HEK293 (cell line): ENCODE results near the gene CPT1A.

Source experiments
- CTCF ChIA-PET: fragments of 350-600 bp; formaldehyde crosslinking; extraction: SDS; loops from one replicate; lab custom pipeline; 2021; ENCODE audit warnings: antibody characterized with exemption; lab: Yijun Ruan, JAX
- POLR2A ChIA-PET: fragments of 300-600 bp; formaldehyde crosslinking; extraction: SDS; loops from one replicate; lab custom pipeline; 2020; ENCODE audit warnings: antibody characterized with exemption, inconsistent platforms; lab: Yijun Ruan, JAX
- H3K27ac ChIP-seq: fragments of 200-500 bp; sonication (Bioruptor generic); 2 replicates; pipeline ENCODE4 v1.5.1; 2014; ENCODE audit warnings: low read depth, low read length, control low read depth, inconsistent platforms; ENCODE audit errors: extremely low read depth
- H3K36me3 ChIP-seq, 2 experiments: fragments of 200-500 bp in 1 of 2; sonication (Bioruptor generic) in 1 of 2; 1 replicate in 1 of 2; 2 replicates in 1 of 2; pipeline ENCODE4 v1.5.1; 2014 to 2017; ENCODE audit warnings: inconsistent platforms in 2 of 2, low read length in 2 of 2; ENCODE audit not compliant: control insufficient read depth in 2 of 2, insufficient read depth in 1 of 2
- H3K4me1 ChIP-seq: fragments of 200-500 bp; sonication (Bioruptor generic); 2 replicates; pipeline ENCODE4 v1.5.1; 2014; ENCODE audit warnings: mild to moderate bottlenecking, low read length, inconsistent platforms; ENCODE audit not compliant: control insufficient read depth, insufficient read depth
- H3K4me3 ChIP-seq: 2 replicates; pipeline ENCODE4 v1.5.1; 2011; ENCODE audit warnings: low read depth, mild to moderate bottlenecking, control low read depth, low read length, moderate library complexity
- H3K9me3 ChIP-seq: fragments of 200-500 bp; sonication (Bioruptor generic); 2 replicates; pipeline ENCODE4 v1.5.1; 2014; ENCODE audit warnings: low read depth, low read length, inconsistent platforms; ENCODE audit not compliant: control insufficient read depth, insufficient read depth
- BCL6B ChIP-seq: fragments of 450-650 bp; formaldehyde crosslinking; IDR thresholded peaks from 2 replicates; pipeline ENCODE4 v1.5.1; 2017; ENCODE audit warnings: missing biosample characterization, missing genetic modification characterization
- HOXD13 ChIP-seq: sonication (generic); formaldehyde crosslinking; IDR thresholded peaks from 2 replicates; pipeline ENCODE4 v1.8.0; 2022; ENCODE audit warnings: missing genetic modification reagents, borderline replicate concordance
- KLF10 ChIP-seq: fragments of 450-650 bp; IDR thresholded peaks from 2 replicates; pipeline ENCODE4 v1.5.1; 2018; ENCODE audit warnings: missing biosample characterization, mild to moderate bottlenecking, missing genetic modification characterization
- RBAK ChIP-seq: fragments of 450-650 bp; formaldehyde crosslinking; IDR thresholded peaks from 2 replicates; pipeline ENCODE4 v1.5.1; 2016; ENCODE audit warnings: missing biosample characterization, missing genetic modification characterization
- WT1 ChIP-seq: fragments of 450-650 bp; formaldehyde crosslinking; IDR thresholded peaks from 2 replicates; pipeline ENCODE4 v1.5.1; 2016; ENCODE audit warnings: missing biosample characterization, missing genetic modification characterization
- ZBTB1 ChIP-seq: fragments of 450-650 bp; formaldehyde crosslinking; IDR thresholded peaks from 2 replicates; pipeline ENCODE4 v1.5.1; 2016; ENCODE audit warnings: missing biosample characterization, missing genetic modification characterization
- ZBTB6 ChIP-seq: fragments of 450-650 bp; formaldehyde crosslinking; IDR thresholded peaks from 2 replicates; pipeline ENCODE4 v1.5.1; 2017; ENCODE audit warnings: missing biosample characterization, missing genetic modification characterization
- ZNF121 ChIP-seq: fragments of 450-650 bp; formaldehyde crosslinking; IDR thresholded peaks from 2 replicates; pipeline ENCODE4 v1.5.1; 2016; ENCODE audit warnings: missing biosample characterization, missing genetic modification characterization
- ZNF148 ChIP-seq: fragments of 450-650 bp; formaldehyde crosslinking; IDR thresholded peaks from 2 replicates; pipeline ENCODE4 v1.5.0; 2017; ENCODE audit warnings: missing biosample characterization, missing genetic modification characterization, borderline replicate concordance
- ZNF2 ChIP-seq: fragments of 450-650 bp; formaldehyde crosslinking; IDR thresholded peaks from 2 replicates; pipeline ENCODE4 v1.5.1; 2016; ENCODE audit warnings: missing biosample characterization, missing genetic modification characterization
- ZNF223 ChIP-seq: fragments of 450-650 bp; formaldehyde crosslinking; IDR thresholded peaks from 2 replicates; pipeline ENCODE4 v1.5.1; 2016; ENCODE audit warnings: missing biosample characterization, missing genetic modification characterization
- ZNF335 ChIP-seq: fragments of 450-650 bp; formaldehyde crosslinking; conservative IDR thresholded peaks from 2 replicates; pipeline ENCODE4 v1.5.1; 2016; ENCODE audit warnings: missing biosample characterization, missing genetic modification characterization
- ZNF350 ChIP-seq: fragments of 450-650 bp; formaldehyde crosslinking; IDR thresholded peaks from 2 replicates; pipeline ENCODE4 v1.5.0; 2017; ENCODE audit warnings: missing biosample characterization, mild to moderate bottlenecking, missing genetic modification characterization
- ZNF404 ChIP-seq: fragments of 450-650 bp; formaldehyde crosslinking; IDR thresholded peaks from 2 replicates; pipeline ENCODE4 v1.5.1; 2017; ENCODE audit warnings: missing biosample characterization, missing genetic modification characterization
- ZNF416 ChIP-seq: fragments of 450-650 bp; formaldehyde crosslinking; IDR thresholded peaks from 2 replicates; pipeline ENCODE4 v1.5.1; 2016; ENCODE audit warnings: missing biosample characterization, missing genetic modification characterization
- ZNF433 ChIP-seq: fragments of 450-650 bp; formaldehyde crosslinking; IDR thresholded peaks from 2 replicates; pipeline ENCODE4 v1.5.1; 2016; ENCODE audit warnings: missing biosample characterization, missing genetic modification characterization, low read depth
- ZNF48 ChIP-seq: fragments of 450-650 bp; formaldehyde crosslinking; IDR thresholded peaks from 2 replicates; pipeline ENCODE4 v1.5.1; 2016; ENCODE audit warnings: missing biosample characterization, missing genetic modification characterization
- ZNF529 ChIP-seq: fragments of 450-650 bp; formaldehyde crosslinking; IDR thresholded peaks from 2 replicates; pipeline ENCODE4 v1.5.1; 2017; ENCODE audit warnings: missing genetic modification characterization, missing biosample characterization; ENCODE audit not compliant: insufficient replicate concordance
- ZNF558 ChIP-seq: fragments of 450-650 bp; formaldehyde crosslinking; IDR thresholded peaks from 2 replicates; pipeline ENCODE4 v1.5.1; 2016; ENCODE audit warnings: missing biosample characterization, missing genetic modification characterization
- ZNF670 ChIP-seq: fragments of 450-650 bp; formaldehyde crosslinking; IDR thresholded peaks from 2 replicates; pipeline ENCODE4 v1.5.1; 2016; ENCODE audit warnings: missing biosample characterization, missing genetic modification characterization, low read depth
- ZNF692 ChIP-seq: fragments of 450-650 bp; formaldehyde crosslinking; IDR thresholded peaks from 2 replicates; pipeline ENCODE4 v1.5.1; 2016; ENCODE audit warnings: missing biosample characterization, missing genetic modification characterization
- ZNF843 ChIP-seq: fragments of 450-650 bp; formaldehyde crosslinking; IDR thresholded peaks from 2 replicates; pipeline ENCODE4 v1.5.1; 2016; ENCODE audit warnings: missing biosample characterization, missing genetic modification characterization
- ZSCAN23 ChIP-seq: fragments of 450-650 bp; formaldehyde crosslinking; IDR thresholded peaks from 2 replicates; pipeline ENCODE4 v1.5.1; 2016; ENCODE audit warnings: missing biosample characterization, missing genetic modification characterization
- ZSCAN5A ChIP-seq: fragments of 450-650 bp; formaldehyde crosslinking; IDR thresholded peaks from 2 replicates; pipeline ENCODE4 v1.5.1; 2016; ENCODE audit warnings: missing biosample characterization, missing genetic modification characterization

CPT1A gene

GRCh38 chr11:68734111-68734510 lies 107.6 kb downstream of the CPT1A start (continued):
- TF ChIP-seq ZNF558 (tag by site-specific recombination) (no peak), RBAK (tag by site-specific recombination) (no peak), ZNF223 (tag by site-specific recombination) (no peak), ZBTB6 (no peak), ZNF48 (tag by site-specific recombination) (no peak)

- no peaks in the 10 kb centered on the region for H3K9me3 ChIP-seq
- no peak overlapping the region for H3K27ac ChIP-seq
- no peak overlapping the region for H3K4me3 ChIP-seq
- no peaks in the 10 kb centered on the region for H3K4me1 ChIP-seq
- POLR2A ChIA-PET, result no interaction called here
- H3K36me3 ChIP-seq, result no peaks in the 10 kb centered on the region
- CTCF ChIA-PET, result interaction anchor here (0.6 to 0.7 kb wide), 2 partner anchors 71 to 491 kb away, joined by 4 to 9 read pairs; no protein-coding TSS in a partner anchor
- TF ChIP-seq RBAK (tag by site-specific recombination), result no peak
- no peak for TF ChIP-seq ZNF148 (tag by site-specific recombination)
- TF ChIP-seq ZNF843 (tag by site-specific recombination), result no peak
- TF ChIP-seq ZNF433 (tag by site-specific recombination), result no peak
- TF ChIP-seq ZSCAN5A (tag by site-specific recombination), result no peak
- no peak for TF ChIP-seq ZNF2 (tag by site-specific recombination)
- TF ChIP-seq BCL6B (tag by site-specific recombination), result no peak
- TF ChIP-seq KLF10 (tag by site-specific recombination), result no peak
- TF ChIP-seq ZNF121 (tag by site-specific recombination), result no peak
- TF ChIP-seq ZNF416 (tag by site-specific recombination), result no peak
- TF ChIP-seq ZBTB1 (tag by site-specific recombination), result no peak
- no peak for TF ChIP-seq ZNF350 (tag by site-specific recombination)
- TF ChIP-seq ZNF335 (tag by site-specific recombination), result no peak
- no peak for TF ChIP-seq WT1 (tag by site-specific recombination)
- TF ChIP-seq HOXD13, result no peak
- TF ChIP-seq ZSCAN23 (tag by site-specific recombination), result no peak
- no peak for TF ChIP-seq ZNF670 (tag by site-specific recombination)
- TF ChIP-seq ZNF692 (tag by site-specific recombination), result no peak
- no peak for TF ChIP-seq ZNF404 (tag by site-specific recombination)
- no peak for TF ChIP-seq ZNF529 (tag by site-specific recombination)
Measured at GRCh38 chr11:68727783-68728182, 113.9 kb downstream of the CPT1A start.
